Measurements from ENCODE around the gene FAM120A. TPM values are rescaled to one million over a fixed set of nuclear protein-coding genes. Genes with fewer than 3 reads are reported as not detected.

FAM120A gene
- total RNA-seq, 2 donors from 2014 or later, result 76.9 to 83.6 TPM

- no peak for ATAC-seq
- no peak overlapping the region for H3K4me3 Mint-ChIP-seq
These were observed 162.3 kb downstream of the FAM120A start for GRCh38 chr9:93613791-93614190.

GRCh38 chr9:93614830-93615468, 163.5 kb downstream of the FAM120A start:
- Mint-ChIP-seq H3K36me3 (ENCODE audit: low read depth) (no peaks in the 10 kb centered on the region), H3K4me3 (no peak overlapping the region), H3K27me3 (no peaks in the 10 kb centered on the region), H3K4me1 (peaks cover 5% of the 10 kb centered on the region), H3K27ac (no peak overlapping the region)
- ATAC-seq (no peak), DNase-seq (no peak)
- H3K9me3 ChIP-seq (ENCODE audit: control insufficient read depth, low read length, poor library complexity, severe bottlenecking), result no peaks in the 10 kb centered on the region

More at GRCh38 chr9:93613791-93614190, 162.3 kb downstream of the FAM120A start:
- H3K27me3 Mint-ChIP-seq, result no peaks in the 10 kb centered on the region
- H3K36me3 Mint-ChIP-seq (ENCODE audit: low read depth), result no peaks in the 10 kb centered on the region
- no peak for DNase-seq
- no peak overlapping the region for H3K27ac Mint-ChIP-seq
- no peaks in the 10 kb centered on the region for H3K9me3 ChIP-seq (ENCODE audit: control insufficient read depth, low read length, poor library complexity, severe bottlenecking)
- peaks cover 4% of the 10 kb centered on the region for H3K4me1 Mint-ChIP-seq

Other genes with a start within 250 kb of the FAM120A start
- gene FAM120AOS, start 1.9 kb downstream of the FAM120A start, total RNA-seq, result 10 to 100 TPM; 34.8 to 38.8 TPM
- 10 to 100 TPM; 24.8 to 27.1 TPM for gene PHF2, start 124.9 kb downstream of the FAM120A start, total RNA-seq